Hepatocyte (in vitro differentiated cells): Measurements from ENCODE around the gene CENPP. TPM values are rescaled to one million over a fixed set of nuclear protein-coding genes. Genes with fewer than 3 reads are reported as not detected.

Source experiments
- DNase-seq: peaks from one replicate; pipeline ENCODE4 v3.0.0-alpha.2; 2016; ENCODE audit warnings: low spot score
- H2AFZ ChIP-seq: fragments of 200-600 bp; sonication (generic); 2 replicates; pipeline ENCODE4 v1.6.0; 2016; ENCODE audit warnings: antibody characterized with exemption, mild to moderate bottlenecking
- H3K27ac ChIP-seq: fragments of 200-600 bp; sonication (generic); 2 replicates; pipeline ENCODE4 v1.5.1; 2016; ENCODE audit warnings: mild to moderate bottlenecking
- H3K27me3 ChIP-seq: fragments of 200-600 bp; sonication (generic); 2 replicates; pipeline ENCODE4 v1.6.1; 2016
- H3K36me3 ChIP-seq: fragments of 200-600 bp; sonication (generic); replicated peaks from 2 replicates; pipeline ENCODE4 v1.5.1; 2016; ENCODE audit warnings: low read depth; ENCODE audit not compliant: insufficient read depth
- H3K4me1 ChIP-seq: fragments of 200-600 bp; sonication (generic); 2 replicates; pipeline ENCODE4 v1.5.1; 2016; ENCODE audit warnings: mild to moderate bottlenecking, moderate library complexity; ENCODE audit not compliant: insufficient read depth
- H3K4me2 ChIP-seq: fragments of 200-600 bp; sonication (generic); 2 replicates; pipeline ENCODE4 v1.6.0; 2016
- H3K4me3 ChIP-seq: fragments of 200-600 bp; sonication (generic); 2 replicates; pipeline ENCODE4 v1.5.1; 2016; ENCODE audit warnings: mild to moderate bottlenecking
- H3K79me2 ChIP-seq: fragments of 200-600 bp; sonication (generic); 2 replicates; pipeline ENCODE4 v1.6.0; 2017; ENCODE audit warnings: mild to moderate bottlenecking
- H3K9me2 ChIP-seq: fragments of 200-600 bp; sonication (generic); replicated peaks from 2 replicates; pipeline ENCODE4 v1.6.0; 2017; ENCODE audit warnings: mild to moderate bottlenecking; ENCODE audit not compliant: insufficient read depth
- H3K9me3 ChIP-seq: fragments of 200-600 bp; sonication (generic); 2 replicates; pipeline ENCODE4 v1.5.1; 2016; ENCODE audit warnings: low read depth, mild to moderate bottlenecking
- H4K20me1 ChIP-seq: fragments of 200-600 bp; sonication (generic); 2 replicates; pipeline ENCODE4 v1.6.0; 2016; ENCODE audit warnings: mild to moderate bottlenecking; ENCODE audit not compliant: insufficient read depth, poor library complexity, severe bottlenecking
- EZH2 ChIP-seq: fragments of 200-600 bp; sonication (generic); IDR thresholded peaks from 2 replicates; pipeline ENCODE4 v1.6.1; 2016; ENCODE audit warnings: antibody characterized with exemption, mild to moderate bottlenecking, borderline replicate concordance
- EZH2phosphoT487 ChIP-seq: fragments of 200-600 bp; sonication (generic); IDR thresholded peaks from one replicate; pipeline ENCODE4 v1.6.1; 2018; ENCODE audit warnings: antibody characterized with exemption, mild to moderate bottlenecking, low read depth, moderate library complexity; ENCODE audit not compliant: unreplicated experiment, severe bottlenecking
- WGBS: methylation state at CpG from one replicate; pipeline ENCODE4 v1.1.6; 2016; ENCODE audit warnings: low lambda C conversion rate; ENCODE audit errors: missing lambda C conversion rate; 5-methylcytosine and 5-hydroxymethylcytosine counted together
- polyA plus RNA-seq: library from polyadenylated mRNA; unstranded; fragments of >200 nt; fragmentation: Nextera tagmentation; extraction: Ambion mirVana; gene quantifications from 2 replicates; pipeline ENCODE4 v1.2.1, GENCODE V29; 2016
- total RNA-seq: library from RNA; depleted of rRNA; stranded (reverse); fragments of >200 nt; gene quantifications from 2 replicates; pipeline ENCODE4 v1.2.3, GENCODE V29; 2014
- TF ChIP-seq, protein P1 (sequence below): fragments of 200-600 bp; sonication (generic); IDR thresholded peaks from 2 replicates; pipeline ENCODE4 v1.5.1; 2016; ENCODE audit warnings: antibody characterized with exemption, mild to moderate bottlenecking; ENCODE audit not compliant: poor library complexity

Gene CENPP
- total and polyA plus RNA-seq, 2 experiments from 2014 or later, result 5.1 to 5.9 TPM

DNA sequence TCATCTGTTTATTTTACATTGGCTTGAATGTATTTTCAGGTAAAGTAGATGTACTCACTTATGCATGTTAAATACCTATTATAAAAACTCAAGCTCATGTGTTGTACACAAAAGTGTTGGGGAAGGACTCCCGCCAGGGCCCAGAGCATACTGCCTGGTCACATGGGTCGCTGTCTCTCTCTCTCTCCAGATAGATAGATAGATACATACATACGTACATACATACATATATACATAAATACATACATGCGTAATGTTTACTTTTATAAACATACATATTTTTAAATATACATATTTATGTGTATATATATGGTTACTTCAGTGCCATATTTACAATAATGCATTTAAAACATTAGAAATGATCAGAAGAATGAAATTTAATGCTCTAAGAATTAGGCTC lies 131.8 kb downstream of the CENPP start:
- WGBS, result 100% methylated on average over 4 of the region's 4 CpGs

DNA sequence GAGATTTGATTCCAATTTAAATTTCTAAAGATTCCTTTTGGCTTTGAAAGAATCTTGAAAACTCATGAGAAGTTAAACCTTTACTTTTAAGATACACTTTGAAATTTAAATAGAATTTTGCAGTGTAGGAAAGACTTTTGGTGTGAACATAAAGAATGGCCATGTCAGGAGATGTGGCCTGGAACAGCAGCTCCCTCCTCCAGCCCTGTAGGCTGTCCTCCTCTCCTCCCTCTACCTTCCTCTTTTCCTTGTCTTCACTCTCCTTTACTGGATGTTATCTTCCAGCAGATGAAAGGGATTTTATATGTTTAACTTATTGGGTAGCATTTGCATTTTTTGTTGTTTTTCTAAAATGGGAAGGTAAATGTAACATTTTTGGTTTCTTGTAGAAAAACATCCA lies 137.6 kb downstream of the CENPP start:
- Histone ChIP-seq H2AFZ (no peak overlapping the region), H3K27ac (no peak overlapping the region), H3K4me3 (no peak overlapping the region), H3K9me3 (no peaks in the 10 kb centered on the region), H3K4me1 (no peaks in the 10 kb centered on the region), H3K4me2 (no peak overlapping the region), H3K9me2 (no peaks in the 10 kb centered on the region), H4K20me1 (no peaks in the 10 kb centered on the region), H3K27me3 (no peaks in the 10 kb centered on the region), H3K36me3 (no peaks in the 10 kb centered on the region), H3K79me2 (no peaks in the 10 kb centered on the region)
- DNase-seq, result no peak
- TF ChIP-seq EZH2 (no peak), EZH2phosphoT487 (no peak)
- TF ChIP-seq, protein P1, sequence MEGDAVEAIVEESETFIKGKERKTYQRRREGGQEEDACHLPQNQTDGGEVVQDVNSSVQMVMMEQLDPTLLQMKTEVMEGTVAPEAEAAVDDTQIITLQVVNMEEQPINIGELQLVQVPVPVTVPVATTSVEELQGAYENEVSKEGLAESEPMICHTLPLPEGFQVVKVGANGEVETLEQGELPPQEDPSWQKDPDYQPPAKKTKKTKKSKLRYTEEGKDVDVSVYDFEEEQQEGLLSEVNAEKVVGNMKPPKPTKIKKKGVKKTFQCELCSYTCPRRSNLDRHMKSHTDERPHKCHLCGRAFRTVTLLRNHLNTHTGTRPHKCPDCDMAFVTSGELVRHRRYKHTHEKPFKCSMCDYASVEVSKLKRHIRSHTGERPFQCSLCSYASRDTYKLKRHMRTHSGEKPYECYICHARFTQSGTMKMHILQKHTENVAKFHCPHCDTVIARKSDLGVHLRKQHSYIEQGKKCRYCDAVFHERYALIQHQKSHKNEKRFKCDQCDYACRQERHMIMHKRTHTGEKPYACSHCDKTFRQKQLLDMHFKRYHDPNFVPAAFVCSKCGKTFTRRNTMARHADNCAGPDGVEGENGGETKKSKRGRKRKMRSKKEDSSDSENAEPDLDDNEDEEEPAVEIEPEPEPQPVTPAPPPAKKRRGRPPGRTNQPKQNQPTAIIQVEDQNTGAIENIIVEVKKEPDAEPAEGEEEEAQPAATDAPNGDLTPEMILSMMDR, result no peak

More for the DNA sequence above, 131.8 kb downstream of the CENPP start:
- no peaks in the 10 kb centered on the region for H3K79me2 ChIP-seq
- TF ChIP-seq EZH2phosphoT487 (no peak), EZH2 (no peak)
- TF ChIP-seq, protein P1, result no peak
- H3K9me2 ChIP-seq, result no peaks in the 10 kb centered on the region
- no peaks in the 10 kb centered on the region for H3K36me3 ChIP-seq
- H3K4me3 ChIP-seq, result no peak overlapping the region
- H3K27ac ChIP-seq, result no peak overlapping the region
- no peak overlapping the region for H2AFZ ChIP-seq
- H3K27me3 ChIP-seq, result no peaks in the 10 kb centered on the region
- no peaks in the 10 kb centered on the region for H3K9me3 ChIP-seq
- no peak for DNase-seq
- H3K4me2 ChIP-seq, result no peak overlapping the region
- H4K20me1 ChIP-seq, result no peaks in the 10 kb centered on the region
- no peaks in the 10 kb centered on the region for H3K4me1 ChIP-seq

DNA sequence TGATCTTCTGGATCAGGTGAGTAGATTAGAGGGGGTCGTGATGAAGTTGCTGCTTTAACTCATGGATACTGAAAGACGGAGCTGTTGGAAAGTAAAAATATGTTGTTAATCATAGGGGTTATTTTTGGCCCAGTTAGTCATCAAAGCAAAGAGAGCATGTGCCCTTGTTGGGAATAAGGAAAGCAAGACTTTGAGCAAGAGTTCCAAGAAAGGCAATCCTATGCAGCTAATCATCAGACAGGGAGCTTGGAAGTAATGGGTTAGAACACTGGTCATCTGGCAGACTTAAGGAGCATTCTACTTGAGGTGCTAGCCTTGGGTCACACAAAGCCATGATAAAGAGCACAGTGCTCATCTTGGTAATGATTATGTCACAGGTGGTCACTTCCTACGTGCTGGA lies 138.2 kb downstream of the CENPP start:
- Histone ChIP-seq H3K36me3 (no peaks in the 10 kb centered on the region), H3K4me2 (no peak overlapping the region), H3K79me2 (no peaks in the 10 kb centered on the region), H3K4me3 (no peak overlapping the region), H3K9me2 (no peaks in the 10 kb centered on the region), H3K27ac (no peak overlapping the region), H3K27me3 (no peaks in the 10 kb centered on the region), H2AFZ (no peak overlapping the region), H4K20me1 (no peaks in the 10 kb centered on the region), H3K9me3 (no peaks in the 10 kb centered on the region), H3K4me1 (no peaks in the 10 kb centered on the region)
- 63% methylated on average over 3 of the region's 3 CpGs for WGBS
- DNase-seq, result peak; percentile 27
- TF ChIP-seq EZH2, result no peak

DNA sequence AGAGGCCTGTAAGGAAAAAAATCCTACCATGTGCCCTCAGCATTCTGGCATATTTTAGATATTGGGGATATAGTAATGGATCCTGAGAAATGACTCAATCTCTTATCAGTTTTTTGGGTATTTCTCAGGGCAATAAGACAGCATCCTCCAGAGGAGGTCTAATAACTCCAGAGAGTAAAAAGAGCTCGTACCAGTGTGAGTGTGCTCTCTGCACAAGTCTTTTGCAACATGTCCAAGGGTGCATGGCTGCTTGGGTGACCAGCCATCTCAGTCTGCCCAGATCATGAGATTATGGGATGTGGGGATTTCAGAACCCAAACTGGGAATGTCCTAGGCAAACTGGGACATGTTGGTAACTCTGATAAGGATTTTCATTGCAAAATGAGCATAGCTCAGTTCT lies 141.3 kb downstream of the CENPP start:
- Histone ChIP-seq H3K9me3 (no peaks in the 10 kb centered on the region), H3K4me1 (no peaks in the 10 kb centered on the region), H3K27me3 (no peaks in the 10 kb centered on the region), H3K9me2 (no peaks in the 10 kb centered on the region), H3K27ac (no peak overlapping the region), H4K20me1 (no peaks in the 10 kb centered on the region), H2AFZ (no peak overlapping the region), H3K36me3 (no peaks in the 10 kb centered on the region), H3K79me2 (no peaks in the 10 kb centered on the region), H3K4me3 (no peak overlapping the region), H3K4me2 (no peak overlapping the region)
- no peak for DNase-seq
- TF ChIP-seq EZH2 (no peak), EZH2phosphoT487 (no peak)
- TF ChIP-seq, protein P1, result no peak
- 80% methylated on average over 1 of the region's 1 CpG for WGBS
